Ovary (tissue), 9 donors: Measurements from ENCODE around the gene GXYLT2. TPM values are rescaled to one million over a fixed set of nuclear protein-coding genes. Genes with fewer than 3 reads are reported as not detected.

ENCODE experiments used
- DNase-seq, 5 donors: peaks; one replicate each; pipeline ENCODE4 v3.0.0-alpha.2; 2019 to 2020
- H3K27ac ChIP-seq, 2 donors: fragments of 200-600 bp; one replicate each; pipeline versions ENCODE4 v1.5.1 to v1.8.0; 2019 to 2022
- H3K27me3 ChIP-seq: fragments of 200-600 bp; one replicate; pipeline ENCODE4 v1.8.0; 2022
- H3K36me3 ChIP-seq: fragments of 200-600 bp; sonication (generic); one replicate; pipeline ENCODE4 v1.5.1; 2019
- H3K4me1 ChIP-seq: one replicate; pipeline ENCODE4 v1.8.1; 2013; ENCODE audit warnings: mild to moderate bottlenecking, moderate library complexity; ENCODE audit not compliant: insufficient read depth
- H3K4me3 ChIP-seq: fragments of 200-600 bp; sonication (generic); one replicate; pipeline ENCODE4 v1.5.1; 2017
- H3K9me3 ChIP-seq, 2 donors: fragments of 200-600 bp in 1 of 2; sonication (generic) in 1 of 2; one replicate each; pipeline versions ENCODE4 v1.5.1 to v1.8.1; 2013 to 2019; ENCODE audit warnings: mild to moderate bottlenecking in 1 of 2, moderate library complexity in 1 of 2
- CTCF ChIP-seq, 3 donors: fragments of 450-650 bp in 2 of 3; fragments of 200-600 bp in 1 of 3; IDR thresholded peaks; one replicate each; pipeline versions ENCODE4 v1.5.1 to v1.8.0; 2016 to 2022; ENCODE audit warnings: antibody characterized with exemption in 3 of 3, mild to moderate bottlenecking in 1 of 3
- EP300 ChIP-seq: sonication (generic); formaldehyde crosslinking; IDR thresholded peaks from one replicate; pipeline ENCODE4 v1.6.1; 2017; ENCODE audit warnings: antibody characterized with exemption
- POLR2A ChIP-seq: fragments of 450-650 bp; IDR thresholded peaks from one replicate; pipeline ENCODE4 v1.6.1; 2017; ENCODE audit warnings: antibody characterized with exemption, mild to moderate bottlenecking, moderate library complexity
- WGBS, 3 donors: extraction: QIAGEN DNeasy Blood & Tissue Kit in 1 of 3; methylation state at CpG; one replicate each; pipeline versions ENCODE4 v1.1.5 to v1.1.7; 2013 to 2017; 5-methylcytosine and 5-hydroxymethylcytosine counted together
- intact Hi-C, 4 donors: fragments of 100-400 bp; cut with DNase I; formaldehyde crosslinking; loops; one replicate each; pipeline versions ENCODE4 v1.11.0 to v1.15.1; 2022 to 2023
- polyA plus RNA-seq, 2 donors: library from polyadenylated mRNA; stranded (reverse); fragments of 200-250 nt in 1 of 2; fragments of 350-450 nt in 1 of 2; fragmentation: Illumina TruSeq in 1 of 2; extraction: RNeasy Lipid Tissue Mini Kit (QIAGEN cat#74804) in 1 of 2; gene quantifications; one replicate each; pipeline ENCODE4 v1.2.3, GENCODE V29; 2013 to 2014
- total RNA-seq, 7 donors: library from RNA; depleted of rRNA in 2 of 7; stranded (reverse); fragments of >200 nt in 2 of 7; fragmentation: NEBNext Ultra II Directional in 3 of 7; extraction: Animal tissue kit (Norgen Biotek cat#: 25700) in 3 of 7; gene quantifications; one replicate each; pipeline versions ENCODE4 v1.1.0 to v1.2.4, GENCODE V29; 2016 to 2023
- donor health status: DM: no; HTN: no; CAD: no; lungs with moderate emphysema.
- donor health status: DM: no; HTN: no; CAD: no.
- donor health status: Bipolar disorder and iron deficiency.
- donor health status: DM: yes; HTN: yes; CAD: no.
- donor health status: DM: no; HTN: no; CAD: no.
- donor health status: DM: yes; HTN: yes; CAD: no.

The GXYLT2 gene
- total and polyA plus RNA-seq, 9 donors, result 9.4 to 86.0 (median 43.7) TPM

- Histone ChIP-seq H3K9me3 (no peaks in the 10 kb centered on the region), H3K36me3 (no peaks in the 10 kb centered on the region), H3K27ac (no peak overlapping the region), H3K4me3 (no peak overlapping the region), H3K27me3 (no peaks in the 10 kb centered on the region), H3K4me1 (peaks cover 3% of the 10 kb centered on the region)
- WGBS, 3 donors, result 81 to 83% (median 82%) methylated on average over 7 of the region's 7 CpGs
- DNase-seq, result no peak
- TF ChIP-seq POLR2A (no peak), CTCF (IDR thresholded peaks at IDR 0.05) (no peak), EP300 (no peak)
- intact Hi-C loops, result no loop called here
These were observed 12.2 kb downstream of the GXYLT2 start for GRCh38 chr3:72900048-72900447.

- no peak for DNase-seq
- intact Hi-C loops, result no loop called here
- WGBS, 3 donors, result 95 to 99% (median 98%) methylated on average over 2 of the region's 2 CpGs
- Histone ChIP-seq H3K4me3 (no peak overlapping the region), H3K4me1 (peaks cover 5% of the 10 kb centered on the region), H3K9me3 (no peaks in the 10 kb centered on the region), H3K27me3 (no peaks in the 10 kb centered on the region), H3K27ac (no peak overlapping the region), H3K36me3 (no peaks in the 10 kb centered on the region)
- TF ChIP-seq POLR2A, result no peak
- no peak for TF ChIP-seq CTCF (IDR thresholded peaks at IDR 0.05)
- TF ChIP-seq EP300, result no peak
These were observed 14.0 kb downstream of the GXYLT2 start for GRCh38 chr3:72901840-72902239.

- no peaks in the 10 kb centered on the region for H3K36me3 ChIP-seq
- 73 to 90% (median 79%) methylated on average over 3 of the region's 3 CpGs for whole genome bisulfite sequencing, 3 donors
- H3K27ac ChIP-seq, result no peak overlapping the region
- DNase-seq, result no peak
- no peak overlapping the region for H3K4me3 ChIP-seq
- no peaks in the 10 kb centered on the region for H3K27me3 ChIP-seq
- H3K9me3 ChIP-seq, result no peaks in the 10 kb centered on the region
- intact Hi-C loops, result no loop called here
- peaks cover 13% of the 10 kb centered on the region for H3K4me1 ChIP-seq
- no peak for TF ChIP-seq EP300
- no peak for TF ChIP-seq POLR2A
- TF ChIP-seq CTCF (IDR thresholded peaks at IDR 0.05), result no peak
These were observed 15.2 kb downstream of the GXYLT2 start for GRCh38 chr3:72903004-72903403.

GRCh38 chr3:72904163-72904562 is 16.3 kb downstream of the GXYLT2 start:
- no peaks in the 10 kb centered on the region for H3K36me3 ChIP-seq
- no peak overlapping the region for H3K27ac ChIP-seq
- intact Hi-C loops, result no loop called here
- no peaks in the 10 kb centered on the region for H3K9me3 ChIP-seq
- WGBS, 3 donors, result 72 to 81% (median 75%) methylated on average over 2 of the region's 2 CpGs
- no peak for DNase-seq
- no peaks in the 10 kb centered on the region for H3K27me3 ChIP-seq
- TF ChIP-seq EP300 (no peak), POLR2A (no peak), CTCF (IDR thresholded peaks at IDR 0.05) (no peak)
- peaks cover 13% of the 10 kb centered on the region for H3K4me1 ChIP-seq
- no peak overlapping the region for H3K4me3 ChIP-seq

GRCh38 chr3:72906154-72906553 is 18.3 kb downstream of the GXYLT2 start:
- Histone ChIP-seq H3K9me3 (no peaks in the 10 kb centered on the region), H3K27ac (no peak overlapping the region), H3K36me3 (no peaks in the 10 kb centered on the region), H3K4me1 (peaks cover 13% of the 10 kb centered on the region), H3K4me3 (no peak overlapping the region), H3K27me3 (no peaks in the 10 kb centered on the region)
- no peak for TF ChIP-seq EP300
- TF ChIP-seq POLR2A, result no peak
- no peak for DNase-seq
- 90 to 91% (median 91%) methylated on average over 6 of the region's 6 CpGs for WGBS, 3 donors
- intact Hi-C loops, result no loop called here
